ENCODE measurements around the gene ST8SIA6.
A peak's percentile ranks its signal among the peaks of the same experiment; 100 is the strongest.
"Not testable (repeated sequence)": the region's sequence is repeated elsewhere in the genome, so short reads cannot be mapped to it uniquely, and the experiment has no call there.

Gene ST8SIA6

GRCh38 chr10:17425584-17426262, 28.7 kb downstream of the ST8SIA6 start:
- no peak for DNase-seq

DNA sequence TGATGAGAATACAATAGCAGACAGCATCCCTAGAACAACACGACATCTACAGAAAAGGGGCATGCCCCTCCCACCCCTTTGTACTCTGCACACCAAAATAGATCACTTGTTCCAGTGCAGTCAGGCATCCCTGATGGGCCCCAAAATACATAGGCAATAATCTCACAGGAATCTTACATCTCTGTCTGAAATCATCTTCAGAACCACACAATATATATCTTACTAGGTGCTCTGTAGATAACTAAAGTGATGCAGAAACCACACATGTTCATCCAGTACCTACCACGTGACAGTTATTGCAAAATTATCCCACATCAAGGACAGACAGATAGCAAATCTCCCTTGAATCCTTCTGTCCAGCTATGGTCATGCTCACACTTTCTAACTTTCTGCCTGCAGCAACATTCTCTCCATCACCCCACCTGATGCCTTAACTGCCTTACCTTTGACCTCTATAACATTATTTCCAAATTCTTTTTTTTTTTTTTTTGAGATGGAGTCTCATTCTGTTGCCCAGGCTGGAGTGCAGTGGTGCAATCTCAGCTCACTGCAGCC, 30.7 kb downstream of the ST8SIA6 start:
- DNase-seq = no peak

- DNase-seq = no peak
These were observed 31.5 kb downstream of the ST8SIA6 start for GRCh38 chr10:17422931-17423330.

GRCh38 chr10:17418249-17418648, 36.1 kb downstream of the ST8SIA6 start:
- no peak for DNase-seq

DNA sequence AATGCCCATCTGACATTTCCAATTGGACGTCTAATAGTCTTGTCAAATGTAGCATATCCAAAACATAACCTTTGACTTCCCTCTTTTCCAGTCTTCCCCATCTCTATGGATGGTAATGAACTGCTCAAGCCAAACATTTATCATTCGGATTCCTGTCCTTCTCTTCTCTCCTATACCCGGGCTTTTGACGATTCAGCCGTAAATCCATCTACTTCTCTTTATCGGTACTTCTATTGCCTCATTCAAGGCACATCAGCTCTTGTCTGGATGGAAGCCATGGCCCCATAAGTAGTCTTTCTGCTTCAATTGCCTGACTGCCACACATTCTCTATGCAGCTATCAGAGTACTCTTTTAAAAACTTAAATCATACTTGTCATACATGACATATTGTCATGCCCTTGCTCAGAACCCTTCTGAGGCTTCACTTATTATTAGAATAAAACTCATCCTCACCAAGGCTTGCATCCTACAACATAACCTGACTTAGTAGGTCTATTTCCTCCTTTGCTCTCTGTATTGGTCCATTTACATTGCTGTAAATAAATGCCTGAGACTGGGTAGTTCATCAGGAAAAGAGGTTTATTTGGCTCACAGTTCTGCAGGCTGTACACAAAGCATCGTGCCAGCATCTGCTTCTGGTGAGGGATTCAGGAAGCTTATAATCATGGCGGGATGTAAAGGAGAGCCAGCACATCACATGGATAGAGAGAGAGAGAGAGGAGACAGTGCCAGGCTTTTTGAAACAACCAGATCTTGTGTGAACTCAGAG, 37.8 kb downstream of the ST8SIA6 start:
- no peak for DNase-seq

- no peak for DNase-seq
These were observed 39.2 kb downstream of the ST8SIA6 start for GRCh38 chr10:17415046-17415658.

DNA sequence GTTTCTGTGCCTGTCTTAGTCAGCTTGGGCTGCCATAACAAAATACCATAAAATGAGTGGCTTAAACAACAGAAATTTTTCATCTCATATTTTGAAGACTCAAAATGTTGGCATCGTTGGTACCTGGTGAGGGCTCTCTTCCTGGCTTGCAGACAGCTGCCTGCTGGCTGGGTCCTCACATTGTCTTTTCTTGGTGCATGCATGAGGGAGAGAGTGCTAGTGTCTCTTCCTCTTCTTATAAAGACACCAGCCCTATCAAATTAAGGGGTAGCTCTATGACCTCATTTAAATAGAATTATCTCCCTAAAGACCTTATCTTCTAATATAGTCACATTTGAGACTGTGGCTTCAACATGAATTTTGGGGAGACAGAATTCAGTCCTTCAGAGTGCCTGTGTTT, 39.9 kb downstream of the ST8SIA6 start:
- DNase-seq = no peak

DNA sequence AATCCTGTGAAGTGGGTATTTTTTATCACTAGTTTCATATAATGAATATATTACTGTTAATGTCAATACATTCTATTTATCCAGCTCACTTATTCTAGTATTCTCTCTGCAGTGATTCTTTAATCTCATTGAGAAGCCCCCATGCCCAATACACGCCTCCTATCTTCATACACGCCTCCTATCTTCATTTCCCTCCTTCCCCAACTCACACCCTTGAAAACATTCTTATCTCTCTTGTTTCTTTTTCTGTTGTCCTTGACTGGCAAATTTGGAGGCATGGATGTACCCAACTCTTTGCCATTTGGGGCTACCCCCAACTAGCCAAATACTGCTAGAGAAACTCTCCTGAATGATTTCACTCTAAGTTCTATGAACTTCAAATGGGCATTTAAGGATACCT, 40.5 kb downstream of the ST8SIA6 start:
- no peak for DNase-seq

DNA sequence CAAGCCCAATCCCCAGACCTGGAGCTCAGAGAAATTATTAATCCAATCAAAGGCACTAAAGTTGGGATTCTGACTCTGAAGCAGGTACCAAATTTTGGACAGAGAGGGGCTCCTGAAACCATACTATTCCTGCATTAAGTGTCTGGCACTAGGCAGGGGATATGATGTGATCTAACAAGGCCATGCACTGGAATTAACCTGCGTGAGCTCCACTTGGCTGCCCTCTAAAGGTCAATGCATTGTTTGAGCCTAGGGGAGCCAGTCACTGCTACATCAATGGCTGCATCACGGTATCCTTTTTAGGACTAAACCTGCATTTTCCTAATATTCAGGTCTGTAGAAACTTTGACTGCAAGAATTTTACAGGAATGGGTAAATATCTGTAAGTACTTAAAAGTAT, 42.1 kb downstream of the ST8SIA6 start:
- DNase-seq = no peak

- no peak for DNase-seq
These were observed 43.5 kb downstream of the ST8SIA6 start for GRCh38 chr10:17410907-17411306.

DNA sequence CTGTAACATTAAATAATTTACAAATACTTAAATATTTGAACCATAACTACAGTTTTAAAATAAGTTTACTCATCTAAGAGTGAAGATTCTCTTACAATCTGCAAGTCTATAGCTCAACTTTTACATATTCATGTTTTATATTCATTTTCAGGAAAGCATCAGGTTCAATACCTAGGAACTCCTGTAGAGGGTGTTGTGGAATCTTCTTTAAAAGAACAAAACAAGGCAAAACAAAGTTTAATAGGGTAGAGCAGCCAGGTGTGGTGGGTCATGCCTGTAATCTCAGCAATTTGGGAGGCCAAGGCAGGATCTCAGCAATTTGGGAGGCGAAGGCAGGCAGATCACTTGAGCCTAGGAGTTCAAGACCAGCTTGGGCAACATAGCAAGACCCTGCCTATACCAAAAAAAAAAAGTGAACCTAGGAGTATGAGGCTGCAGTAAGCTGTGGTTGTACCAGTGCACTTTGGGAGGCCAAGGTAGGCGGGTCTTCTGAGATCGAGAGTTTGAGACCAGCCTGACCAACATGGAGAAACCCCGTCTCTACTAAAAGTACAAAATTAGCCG, 45.1 kb downstream of the ST8SIA6 start:
- peak; percentile 8 for DNase-seq

DNA sequence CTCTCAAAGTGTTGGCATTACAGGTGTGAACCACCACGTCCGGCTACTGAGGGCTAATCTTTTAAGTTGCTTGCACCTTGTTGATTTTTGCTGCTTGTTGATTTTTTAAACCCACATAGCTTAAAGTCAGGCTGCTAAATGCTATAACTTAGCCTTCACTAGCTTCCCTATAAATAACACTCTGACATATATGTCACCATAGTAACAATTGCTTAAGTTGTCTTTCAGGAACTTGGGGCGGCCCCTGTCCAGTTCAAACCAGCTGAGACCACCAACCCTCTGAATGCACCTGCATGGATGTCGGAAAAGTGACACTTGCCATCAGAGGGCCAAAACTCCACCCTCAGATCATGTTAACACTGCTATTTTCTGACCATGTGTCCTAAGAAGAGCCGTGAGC, 47.3 kb downstream of the ST8SIA6 start:
- DNase-seq = no peak

DNA sequence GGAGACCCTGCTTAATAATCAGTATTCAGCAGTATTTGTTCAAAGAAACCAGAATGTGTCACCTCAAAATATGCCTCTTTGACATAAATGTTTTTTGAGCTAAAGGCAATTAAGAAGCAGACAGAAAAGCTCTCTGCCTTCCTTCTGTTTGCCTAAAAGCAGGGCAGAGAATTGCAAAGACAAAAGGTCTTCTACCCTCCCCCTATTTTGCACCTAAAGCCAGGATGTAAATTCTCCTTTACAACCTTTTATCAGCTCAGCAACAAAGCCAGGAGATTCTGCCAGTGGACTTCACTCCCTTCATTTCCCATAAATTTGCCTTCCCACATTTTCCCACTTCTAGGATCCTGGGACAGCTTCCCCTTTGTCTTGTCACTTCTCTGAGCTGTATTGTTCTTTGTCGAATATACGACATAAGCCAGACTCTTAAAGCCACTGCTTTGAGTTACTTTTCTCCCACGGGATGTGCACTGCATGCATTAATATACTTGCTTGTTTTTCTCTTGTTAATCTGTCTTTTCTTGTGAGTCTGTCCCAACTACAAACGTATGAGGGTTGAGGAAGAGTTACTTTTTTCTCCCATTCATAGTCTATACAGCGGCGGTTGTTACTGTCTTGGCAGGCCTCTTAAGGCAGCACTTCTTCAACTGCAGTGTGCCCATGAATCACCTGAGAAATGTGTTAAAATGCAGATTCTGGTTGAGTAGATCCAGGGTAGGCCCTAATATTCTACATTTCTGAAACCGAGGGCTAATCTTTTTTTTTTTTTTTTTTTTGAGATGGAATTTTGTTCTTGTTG, 48.2 kb downstream of the ST8SIA6 start:
- no peak for DNase-seq

DNA sequence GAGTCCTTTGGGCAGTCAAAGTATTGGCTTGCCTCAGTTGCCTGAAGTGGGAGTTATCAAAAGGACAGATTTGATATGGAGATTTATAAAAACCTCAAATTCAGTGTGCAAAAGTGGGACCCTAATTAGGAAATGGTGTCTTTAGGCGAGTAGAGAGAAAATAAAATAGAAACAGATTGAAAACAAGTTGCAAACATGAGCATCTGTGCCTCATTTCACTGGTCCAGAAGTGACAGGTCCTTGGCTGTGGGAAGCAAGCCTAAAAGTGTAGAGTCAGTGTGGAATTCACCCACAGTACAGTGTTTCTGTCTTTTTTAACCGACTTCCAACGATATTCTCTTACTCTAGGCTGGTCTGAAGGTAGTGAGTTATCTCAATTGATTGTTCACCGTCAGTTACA, 51.2 kb downstream of the ST8SIA6 start:
- no peak for DNase-seq

- DNase-seq = not testable (repeated sequence)
These were observed 52.4 kb downstream of the ST8SIA6 start for GRCh38 chr10:17402040-17402439.

DNA sequence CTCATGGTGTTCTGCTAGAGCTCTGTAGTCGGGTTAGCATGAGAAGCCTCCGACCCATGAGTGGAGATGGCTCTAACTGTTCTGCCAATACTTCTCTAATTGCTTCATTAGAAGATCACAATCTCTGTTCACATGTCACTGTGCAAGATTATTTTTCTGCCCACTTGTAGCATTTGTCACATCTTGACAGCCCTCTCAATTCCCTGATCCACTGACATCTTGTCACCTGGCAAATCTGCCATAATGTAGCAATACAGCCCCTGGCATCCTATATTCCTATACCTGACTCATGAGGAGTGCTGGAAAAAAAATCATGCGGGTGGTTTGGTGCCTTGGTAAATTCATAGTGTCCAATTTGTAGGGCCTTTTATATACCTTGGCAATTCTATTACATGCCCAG, 58.4 kb downstream of the ST8SIA6 start:
- no peak for DNase-seq

GRCh38 chr10:17394854-17395253, 59.5 kb downstream of the ST8SIA6 start:
- DNase-seq = no peak

DNA sequence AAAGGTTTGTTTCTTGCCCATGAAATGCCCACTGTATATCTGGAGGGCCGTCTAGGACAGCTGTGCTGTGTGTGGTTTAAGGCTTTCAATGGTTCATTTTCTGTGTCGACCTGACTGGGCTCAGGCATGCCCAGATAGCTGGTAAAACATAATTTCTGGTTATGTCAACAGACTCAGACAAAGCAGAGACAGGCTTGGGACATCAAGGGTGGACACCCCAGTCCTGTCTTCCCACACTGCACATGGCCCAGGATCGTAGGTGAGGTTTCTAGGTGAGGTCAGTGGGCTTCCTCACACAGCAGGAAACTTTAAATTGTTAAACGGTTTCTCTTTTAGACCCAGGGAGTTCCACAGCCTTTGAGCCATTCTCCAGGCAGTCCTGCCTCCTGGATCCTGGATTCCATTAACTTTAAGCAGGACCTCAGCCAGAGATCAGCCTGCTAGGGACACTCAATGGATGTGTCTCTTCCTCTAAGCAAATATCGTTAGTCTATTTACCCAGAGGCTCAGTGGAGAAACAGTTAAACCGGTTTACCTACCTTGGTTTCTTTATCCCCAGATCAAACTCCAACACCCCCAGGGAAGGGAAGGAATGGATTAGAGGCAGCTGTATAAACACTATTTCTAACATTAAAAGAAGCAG, 66.4 kb downstream of the ST8SIA6 start:
- peak; percentile 10 for DNase-seq

- no peak for DNase-seq
These were observed 67.7 kb downstream of the ST8SIA6 start for GRCh38 chr10:17386616-17387075.

- no peak for DNase-seq
These were observed 68.4 kb downstream of the ST8SIA6 start for GRCh38 chr10:17386021-17386420.

GRCh38 chr10:17385066-17385465, 69.3 kb downstream of the ST8SIA6 start:
- DNase-seq = no peak
